Ishikawa (cell line): ENCODE results near the gene INPP5B.
A peak's percentile ranks its signal among the peaks of the same experiment; 100 is the strongest.

Experiments used
- CEBPB ChIP-seq: IDR thresholded peaks from 2 replicates; pipeline ENCODE4 v1.6.1; 2012
- CREB1 ChIP-seq: IDR thresholded peaks from 2 replicates; pipeline ENCODE4 v1.6.1; 2012; ENCODE audit warnings: low read depth
- EGR1 ChIP-seq: IDR thresholded peaks from 2 replicates; pipeline ENCODE4 v1.6.1; 2012
- EP300 ChIP-seq: IDR thresholded peaks from 2 replicates; pipeline ENCODE4 v1.6.1; 2012; ENCODE audit warnings: borderline replicate concordance
- FOXM1 ChIP-seq: IDR thresholded peaks from 2 replicates; pipeline ENCODE4 v1.6.1; 2012; ENCODE audit warnings: low read depth, borderline replicate concordance
- NFIC ChIP-seq: IDR thresholded peaks from 2 replicates; pipeline ENCODE4 v1.6.1; 2012
- RAD21 ChIP-seq: IDR thresholded peaks from 2 replicates; pipeline ENCODE4 v1.6.1; 2012; ENCODE audit warnings: low read depth
- REST ChIP-seq: IDR thresholded peaks from 2 replicates; pipeline ENCODE4 v1.6.1; 2012; ENCODE audit warnings: low read depth, mild to moderate bottlenecking
- TAF1 ChIP-seq: IDR thresholded peaks from 2 replicates; pipeline ENCODE4 v1.6.1; 2012; ENCODE audit warnings: low read depth, mild to moderate bottlenecking
- TCF12 ChIP-seq: IDR thresholded peaks from 2 replicates; pipeline ENCODE4 v1.6.1; 2012; ENCODE audit warnings: low read depth
- TEAD4 ChIP-seq: IDR thresholded peaks from 2 replicates; pipeline ENCODE4 v1.6.1; 2012
- USF1 ChIP-seq: IDR thresholded peaks from 2 replicates; pipeline ENCODE4 v1.6.1; 2012
- YY1 ChIP-seq: IDR thresholded peaks from 2 replicates; pipeline ENCODE4 v1.6.1; 2012; ENCODE audit warnings: low read depth
- ZBTB7A ChIP-seq: IDR thresholded peaks from 2 replicates; pipeline ENCODE4 v1.6.1; 2012; ENCODE audit warnings: low read depth
- TF ChIP-seq, protein P1 (sequence below): IDR thresholded peaks from 2 replicates; pipeline ENCODE4 v1.6.1; 2012

Gene INPP5B

GRCh38 chr1:37866491-37866890 lies 80.4 kb downstream of the INPP5B start:
- TF ChIP-seq TCF12: no peak
- TF ChIP-seq NFIC: no peak
- no peak for TF ChIP-seq RAD21
- TF ChIP-seq TEAD4: no peak
- TF ChIP-seq CEBPB: no peak
- TF ChIP-seq USF1: no peak
- no peak for TF ChIP-seq TAF1
- no peak for TF ChIP-seq REST
- no peak for TF ChIP-seq FOXM1
- TF ChIP-seq, protein P1, sequence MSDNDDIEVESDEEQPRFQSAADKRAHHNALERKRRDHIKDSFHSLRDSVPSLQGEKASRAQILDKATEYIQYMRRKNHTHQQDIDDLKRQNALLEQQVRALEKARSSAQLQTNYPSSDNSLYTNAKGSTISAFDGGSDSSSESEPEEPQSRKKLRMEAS: no peak
- no peak for TF ChIP-seq YY1
- TF ChIP-seq EGR1: no peak
- TF ChIP-seq EP300: no peak

GRCh38 chr1:37865348-37866120 lies 81.3 kb downstream of the INPP5B start:
- TF ChIP-seq ZBTB7A: no peak
- no peak for TF ChIP-seq CREB1
- TF ChIP-seq FOXM1: no peak
- peak; percentile 74 for TF ChIP-seq REST
- no peak for TF ChIP-seq TEAD4
- TF ChIP-seq TCF12: no peak
- TF ChIP-seq, protein P1: peak; percentile 35; the same call in 1 of the 2 replicates
- no peak for TF ChIP-seq EGR1
- no peak for TF ChIP-seq NFIC

- TF ChIP-seq ZBTB7A (no peak), RAD21 (no peak), TAF1 (no peak), TEAD4 (no peak), EP300 (no peak), USF1 (no peak), EGR1 (no peak), TCF12 (no peak), FOXM1 (no peak), CREB1 (no peak), CEBPB (no peak), NFIC (no peak), REST (no peak), YY1 (no peak)
- TF ChIP-seq, protein P1: no peak
Observed at GRCh38 chr1:37862330-37862729, 84.5 kb downstream of the INPP5B start.

DNA sequence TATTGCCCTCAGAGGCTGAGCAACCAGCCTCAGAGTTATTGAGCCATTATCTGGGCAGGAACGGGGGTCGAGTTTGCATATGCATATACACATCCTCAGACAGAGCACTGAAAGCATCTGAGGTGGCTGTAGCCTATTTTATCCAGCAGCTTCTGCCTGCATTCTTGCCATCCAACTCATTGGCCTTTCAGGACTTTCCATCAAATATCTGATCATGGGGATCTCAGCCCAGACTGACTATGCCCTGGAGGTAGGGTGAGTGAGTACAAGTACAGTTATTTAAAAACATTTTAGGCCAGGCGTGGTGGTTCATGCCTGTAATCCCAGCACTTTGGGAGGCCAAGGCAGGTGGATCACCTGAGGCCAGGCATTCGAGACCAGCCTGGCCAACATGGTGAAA lies 85.7 kb downstream of the INPP5B start:
- TF ChIP-seq CREB1 (no peak), NFIC (no peak), EGR1 (no peak), REST (no peak), USF1 (no peak), TEAD4 (no peak), TAF1 (no peak), CEBPB (no peak), EP300 (no peak), RAD21 (no peak), YY1 (no peak), FOXM1 (no peak), ZBTB7A (no peak)
- TF ChIP-seq, protein P1: no peak
